NCI-H1048 (cell line): ENCODE data around the gene TNKS1BP1.
"Not testable (repeated sequence)": the region's sequence is repeated elsewhere in the genome, so short reads cannot be mapped to it uniquely, and the experiment has no call there.

Experiments
- DNase-seq: peaks from one replicate; lab custom pipeline; 2025; lab: John Stamatoyannopoulos, UW

TNKS1BP1 gene

DNA sequence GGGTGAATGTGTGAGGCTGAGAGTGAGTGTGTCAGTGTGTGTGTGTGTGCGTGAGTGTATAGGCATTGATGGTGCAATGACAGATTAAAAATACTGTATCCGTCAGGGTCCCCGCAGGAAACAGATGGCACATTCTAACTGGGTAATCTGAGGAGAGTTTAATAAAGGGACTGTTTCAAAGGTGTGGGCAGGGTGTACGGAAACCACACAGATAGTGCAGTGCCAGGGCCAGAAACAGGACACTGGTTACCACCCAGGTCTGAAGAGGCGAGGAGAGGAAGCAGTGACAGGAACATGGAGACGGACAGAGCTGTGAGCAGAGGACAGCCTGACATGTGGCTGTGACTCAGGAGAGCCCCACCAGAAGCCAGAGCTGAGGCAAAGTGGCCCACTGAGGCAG is 29.9 kb upstream of the TNKS1BP1 start:
- no peak for DNase-seq

DNA sequence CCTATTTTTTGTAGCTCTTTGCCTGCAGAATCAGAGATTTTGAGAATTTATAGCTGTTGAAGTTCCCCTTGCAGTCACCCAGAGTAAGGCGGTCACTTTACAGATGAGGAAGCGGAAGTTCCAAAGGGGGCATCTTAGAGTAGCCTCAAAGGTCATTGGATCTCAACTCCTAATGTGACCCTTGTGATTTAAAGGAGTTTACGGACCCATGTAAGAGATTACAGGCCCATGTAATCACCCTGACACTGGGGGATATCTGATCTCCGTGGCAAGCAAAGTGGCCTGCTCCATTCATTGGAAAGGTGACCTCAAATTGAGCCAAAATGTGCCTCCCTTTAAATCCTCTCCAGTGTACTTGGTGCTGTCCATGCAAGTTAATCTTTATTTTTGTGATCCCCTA is 29.1 kb upstream of the TNKS1BP1 start:
- no peak for DNase-seq

DNA sequence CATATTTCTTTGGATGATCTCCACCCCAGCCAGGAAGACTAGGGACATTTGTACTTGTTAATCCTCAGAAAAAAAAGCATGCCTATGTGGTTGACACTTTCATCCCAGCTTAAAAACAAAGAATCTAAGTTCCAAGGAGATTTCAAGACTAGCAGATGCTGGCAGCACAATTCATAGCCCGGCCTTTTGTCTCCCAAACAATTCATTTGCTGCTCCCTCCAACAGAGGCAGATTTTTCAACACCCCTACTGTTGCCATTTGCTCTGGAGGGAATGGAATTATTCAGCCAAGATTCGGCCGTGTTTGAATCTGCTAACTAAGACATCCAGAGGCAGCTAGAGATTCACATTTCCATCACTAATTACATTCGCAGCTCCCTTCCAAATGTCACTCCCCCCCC is 28.7 kb upstream of the TNKS1BP1 start:
- no peak for DNase-seq

DNA sequence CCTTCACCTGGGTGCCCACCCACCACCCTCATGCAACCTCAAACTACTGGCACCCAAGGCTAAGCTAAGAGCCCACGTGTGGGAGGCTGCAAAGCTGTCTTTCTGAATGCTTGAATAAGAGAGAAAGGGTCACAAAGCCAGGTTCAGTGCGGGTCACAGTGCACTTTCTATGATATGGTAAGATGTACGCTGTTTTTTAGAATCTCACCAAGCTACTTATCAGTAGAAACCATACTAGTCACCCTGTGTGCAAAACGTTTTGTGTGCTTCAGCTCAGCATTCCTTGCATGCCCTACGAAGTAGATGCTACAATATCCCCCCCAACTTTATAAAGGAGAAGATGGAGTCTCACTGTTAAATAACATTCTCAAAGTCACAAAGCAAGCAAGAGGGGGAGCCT is 28.3 kb upstream of the TNKS1BP1 start:
- DNase-seq, result no peak

DNA sequence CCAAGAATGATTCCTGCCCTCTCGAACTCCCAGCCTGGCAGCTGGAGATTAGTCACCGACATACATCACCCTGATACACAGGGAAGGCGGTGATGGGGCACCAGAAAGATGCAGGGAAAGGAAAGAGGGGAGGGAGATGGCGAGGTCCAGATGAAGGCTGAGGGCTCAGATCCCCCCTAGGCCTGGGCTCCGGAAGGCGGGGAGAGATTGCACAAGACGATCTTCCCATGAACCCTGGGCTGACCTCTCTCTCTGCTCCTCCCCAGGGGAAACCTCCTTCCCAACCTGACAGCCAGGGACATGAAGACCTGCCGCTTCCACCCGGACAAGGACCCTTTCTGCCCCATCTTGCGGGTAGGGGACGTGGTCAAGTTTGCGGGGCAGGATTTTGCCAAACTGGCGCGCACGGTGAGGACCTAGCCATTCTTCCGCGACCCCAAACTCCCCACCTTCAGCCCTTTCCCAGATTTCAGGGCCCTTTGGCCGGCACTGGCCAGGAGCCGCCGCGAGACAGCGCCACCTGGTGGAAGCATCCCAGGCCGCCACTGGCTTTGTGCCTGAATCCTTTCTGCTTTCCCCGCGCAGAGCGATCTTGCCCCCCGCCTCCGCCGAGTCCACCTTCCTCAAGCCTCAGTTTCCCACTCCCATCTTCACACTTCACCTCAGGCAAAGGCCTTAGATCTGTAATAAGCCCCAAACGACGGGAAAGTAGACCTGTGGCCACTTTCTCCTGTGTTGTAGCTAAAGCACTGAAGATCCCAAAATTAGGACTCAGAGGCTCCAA is 24.9 kb upstream of the TNKS1BP1 start:
- DNase-seq, result no peak

DNA sequence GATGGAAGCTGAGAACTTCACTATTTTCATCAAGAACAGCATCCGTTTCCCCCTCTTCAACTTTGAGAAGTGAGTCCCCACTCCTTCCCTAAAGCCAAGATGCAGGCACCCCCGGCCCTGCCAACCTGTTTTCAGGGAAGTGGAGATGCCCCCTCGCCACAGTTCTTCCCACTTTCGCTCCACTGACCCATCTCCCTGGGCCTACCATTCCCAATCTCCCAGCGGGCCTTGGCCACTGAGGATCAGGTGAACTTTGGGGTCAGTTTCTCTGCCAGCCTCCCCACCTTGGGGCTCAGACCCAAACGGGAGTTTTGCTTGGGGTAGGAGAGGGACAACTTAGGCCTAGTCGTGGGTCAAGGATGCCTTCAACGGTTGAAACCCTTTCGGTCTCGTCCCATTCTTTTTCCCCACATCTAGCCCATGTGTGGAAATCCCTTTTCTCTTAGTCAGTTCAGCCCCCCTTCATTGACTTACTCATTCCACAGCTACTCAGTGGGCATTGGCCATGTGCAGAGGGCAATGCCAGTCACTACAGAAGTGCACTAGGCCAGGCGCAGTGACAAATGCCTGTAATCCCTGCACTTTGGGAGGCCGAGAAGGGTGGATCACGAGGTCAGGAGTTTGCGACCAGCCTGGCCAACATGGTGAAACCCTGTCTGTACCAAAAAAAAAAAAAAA is 24.0 kb upstream of the TNKS1BP1 start:
- DNase-seq, result no peak

DNA sequence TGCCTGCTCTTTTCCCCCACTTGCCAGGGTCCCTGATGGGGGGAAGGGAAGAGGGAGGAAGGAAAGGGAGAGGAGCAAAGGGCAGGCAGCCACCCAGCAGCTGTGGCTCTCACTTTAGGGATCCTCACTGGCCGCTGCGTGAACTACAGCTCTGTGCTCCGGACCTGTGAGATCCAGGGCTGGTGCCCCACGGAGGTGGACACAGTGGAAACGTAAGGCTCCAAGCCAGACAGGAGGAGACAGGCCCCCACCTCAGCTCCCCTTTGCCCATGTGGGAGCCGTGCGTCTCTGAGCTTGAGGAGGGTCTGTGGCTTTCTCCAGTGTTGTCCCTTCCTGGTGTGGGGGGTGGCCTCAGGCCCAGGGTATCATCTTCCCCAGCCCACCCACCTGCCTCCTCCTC is 23.3 kb upstream of the TNKS1BP1 start:
- DNase-seq, result no peak

DNA sequence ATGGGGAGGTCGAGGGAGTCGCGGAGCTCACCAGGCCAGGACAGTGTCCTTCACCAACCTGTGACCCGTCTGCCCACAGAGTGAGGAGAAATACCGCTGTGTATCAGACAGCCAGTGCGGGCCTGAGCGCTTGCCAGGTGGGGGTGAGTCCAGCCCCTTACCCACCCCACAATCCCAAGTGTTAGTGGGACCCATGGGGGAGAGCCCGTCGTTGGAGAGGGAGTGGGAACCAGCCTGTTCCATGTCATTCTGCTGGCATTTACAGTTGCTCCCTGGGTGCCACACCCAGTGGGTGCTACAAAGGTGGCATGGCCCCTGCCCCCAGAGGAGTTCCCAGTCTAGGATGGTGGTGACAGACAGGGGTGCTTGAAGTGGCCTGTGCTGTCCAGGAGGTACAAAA is 22.6 kb upstream of the TNKS1BP1 start:
- DNase-seq, result no peak

DNA sequence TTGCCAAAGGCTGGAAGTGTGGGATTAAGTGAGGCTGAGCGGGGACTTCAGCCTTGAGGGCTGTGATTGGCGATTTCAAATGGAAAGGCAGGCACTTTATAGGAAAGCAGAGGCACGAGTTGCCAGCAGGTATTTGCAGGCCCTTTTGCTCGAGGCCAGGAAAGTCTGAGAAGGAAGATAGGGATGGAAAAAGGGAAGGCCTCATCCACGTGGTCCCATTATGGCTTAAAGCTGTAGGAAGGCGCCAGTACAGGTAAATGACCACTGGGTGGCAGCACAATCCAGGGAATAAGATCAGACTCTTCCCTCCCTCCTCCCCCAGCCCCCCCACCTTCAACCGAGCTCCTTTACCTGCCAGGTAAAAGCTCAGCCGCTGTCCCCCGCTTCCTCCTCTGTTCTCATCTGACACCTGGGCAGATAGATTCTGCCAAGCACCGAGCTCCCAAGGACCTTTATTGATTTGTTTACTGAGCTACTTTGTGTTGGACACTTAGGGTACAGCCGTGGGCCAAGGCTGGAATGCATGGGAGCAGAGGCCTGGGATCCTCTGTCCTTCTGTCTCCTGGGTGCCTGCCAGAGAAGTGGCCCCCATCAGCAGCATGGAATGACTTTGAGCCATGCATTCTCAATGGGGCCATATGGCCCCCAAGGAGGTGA is 20.9 kb upstream of the TNKS1BP1 start:
- DNase-seq, result peak; percentile 49

DNA sequence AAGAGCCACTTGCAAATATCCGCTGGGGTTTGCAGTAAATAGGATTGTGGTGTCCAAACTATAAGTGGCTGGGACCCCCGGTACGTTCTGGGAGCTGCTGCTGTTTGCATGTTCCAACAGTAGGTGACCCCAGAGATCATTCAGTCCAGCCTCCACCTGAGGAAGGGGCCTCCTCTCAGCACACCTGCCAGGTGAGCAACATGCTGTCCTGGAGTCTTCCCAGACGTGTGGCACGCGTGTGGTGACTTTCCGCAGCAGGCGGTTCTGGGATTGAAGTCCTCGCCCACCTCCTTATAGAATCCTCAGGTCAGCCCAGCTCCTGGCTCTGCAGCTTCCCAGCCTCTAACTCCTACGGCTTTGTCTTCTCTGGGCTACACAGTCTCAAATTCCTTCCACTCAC is 20.1 kb upstream of the TNKS1BP1 start:
- DNase-seq, result no peak

DNA sequence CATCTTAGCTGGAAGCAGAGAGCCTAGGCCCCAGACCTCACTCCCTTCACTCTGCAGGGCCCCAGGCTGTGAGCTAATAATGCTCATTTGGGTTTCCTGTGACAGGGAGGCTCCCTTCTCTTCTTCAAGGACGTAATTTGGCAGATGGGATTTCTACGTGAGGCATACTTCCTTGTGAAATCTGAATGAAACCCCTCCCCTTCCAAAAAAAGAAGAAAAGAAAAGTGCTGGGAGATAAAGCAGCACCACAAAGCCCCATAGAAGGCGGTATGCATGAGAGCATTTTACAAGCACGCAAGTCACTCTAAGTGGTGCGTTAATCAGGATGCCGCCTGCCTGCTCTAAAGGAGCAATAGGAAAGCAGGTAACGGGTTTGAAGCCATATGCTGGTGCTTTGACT is 19.1 kb upstream of the TNKS1BP1 start:
- no peak for DNase-seq

DNA sequence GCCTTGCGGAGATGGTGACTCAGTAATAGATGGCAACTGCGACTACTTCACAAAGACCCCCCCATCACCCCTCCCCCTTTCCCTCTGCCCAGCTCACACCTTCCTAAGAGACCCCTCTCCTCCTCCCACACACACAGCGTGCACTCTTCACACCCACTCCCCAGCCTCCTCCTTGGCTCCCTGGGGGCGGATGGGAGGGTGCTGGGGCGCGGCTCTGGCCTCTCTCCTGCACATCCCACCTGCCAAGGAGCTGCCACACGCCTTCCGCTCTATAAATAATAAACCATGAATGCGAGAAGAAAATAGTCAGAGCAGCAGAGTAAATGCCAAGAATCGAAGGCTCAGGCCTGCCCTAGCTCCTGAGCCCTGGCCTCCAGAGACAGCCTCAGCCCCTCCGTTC is 17.9 kb upstream of the TNKS1BP1 start:
- DNase-seq, result no peak

DNA sequence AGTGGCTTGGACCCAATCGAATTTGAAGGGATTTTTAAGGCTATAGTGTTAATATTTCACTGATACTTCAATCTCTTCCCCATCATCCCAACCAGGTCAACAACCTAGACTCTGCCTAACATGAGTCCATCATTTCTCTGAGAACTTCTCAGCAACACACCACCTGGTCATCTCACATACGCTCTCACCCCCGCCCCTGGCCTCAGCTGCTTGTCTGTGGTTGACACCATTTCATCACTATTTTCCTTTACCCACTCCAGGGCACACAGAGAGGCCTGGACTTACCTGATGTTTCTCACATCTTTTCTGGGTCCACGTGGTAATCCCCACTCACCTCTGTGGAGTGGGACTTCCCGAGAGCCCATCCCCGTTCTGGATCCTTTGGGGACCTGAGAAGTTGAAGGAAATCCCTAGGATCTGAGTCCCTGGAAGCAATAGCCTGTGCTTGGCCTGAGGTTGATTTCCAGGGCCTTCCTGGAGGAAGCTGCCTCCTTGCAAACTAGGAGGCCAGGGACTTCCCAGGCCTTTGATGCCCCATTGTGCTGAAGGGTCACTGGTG is 16.6 kb upstream of the TNKS1BP1 start:
- no peak for DNase-seq

DNA sequence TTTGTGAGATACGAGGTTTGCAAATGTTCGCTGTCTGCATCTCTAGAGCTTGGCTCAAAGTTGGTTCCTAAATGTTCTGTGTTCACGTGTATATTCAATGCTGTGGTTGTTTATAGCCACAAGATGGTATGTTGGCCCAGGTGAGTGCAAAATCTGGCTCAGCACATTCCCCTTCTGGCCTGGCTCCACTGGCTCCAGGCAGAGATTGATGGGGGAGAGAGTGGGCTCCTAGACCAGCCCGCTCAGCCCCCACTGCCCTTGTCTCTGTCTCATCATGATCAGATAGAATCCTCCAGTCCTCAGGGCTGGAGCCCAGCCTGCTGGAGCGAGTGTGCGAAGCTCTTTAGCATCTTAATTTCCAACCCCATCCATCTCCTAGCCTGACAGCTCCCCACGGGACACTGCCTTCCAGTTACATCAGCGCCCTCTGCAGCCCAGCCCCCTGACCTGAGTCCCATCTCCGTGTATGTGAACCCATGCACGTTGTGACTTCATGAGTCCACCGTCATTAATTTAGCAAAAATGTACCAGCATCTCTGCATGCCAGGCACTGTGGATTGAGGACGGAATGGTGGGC is 15.4 kb upstream of the TNKS1BP1 start:
- no peak for DNase-seq

DNA sequence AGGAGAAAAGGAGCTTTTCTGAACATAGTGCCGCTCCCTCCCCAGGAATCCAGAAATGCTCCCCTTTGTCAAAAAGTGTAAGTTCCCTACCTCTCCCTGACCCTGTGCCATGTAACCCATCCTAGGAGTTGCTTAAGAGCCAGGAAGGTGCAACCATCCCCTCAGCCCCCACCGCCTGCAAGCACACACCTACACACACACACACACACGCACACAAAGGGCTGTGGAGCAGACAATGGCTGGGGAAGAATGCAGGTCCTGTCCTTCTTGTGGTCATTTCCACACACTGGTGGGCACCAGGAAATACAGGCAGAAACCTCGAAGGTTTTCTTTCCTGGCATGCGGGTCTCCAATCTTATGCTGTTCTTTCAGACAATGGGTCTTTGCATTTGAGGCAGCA is 14.6 kb upstream of the TNKS1BP1 start:
- DNase-seq, result no peak

DNA sequence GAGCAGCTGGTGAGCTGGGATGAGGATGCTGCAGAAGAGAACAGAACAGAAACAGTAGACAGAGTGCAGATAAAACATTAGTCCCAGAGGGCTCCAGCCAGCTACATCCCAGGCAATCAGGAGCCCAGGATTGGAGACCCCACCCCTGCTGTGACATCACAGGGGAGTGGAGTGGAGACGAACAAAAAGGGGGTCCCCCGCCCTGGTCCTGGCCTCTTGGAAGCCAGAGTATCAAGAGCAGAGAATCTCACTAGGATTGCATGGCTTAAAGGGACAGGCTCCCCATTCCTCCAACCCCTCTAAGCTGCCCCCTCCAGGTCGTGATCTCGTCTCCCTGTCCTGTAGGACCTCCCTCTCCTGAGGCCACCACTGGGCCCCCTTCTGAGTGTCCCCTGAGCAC is 13.4 kb upstream of the TNKS1BP1 start, which contains the start of gene P2RX3:
Gene P2RX3 (plus strand): TSS at position 211 of the 400 bp plus-strand sequence. CDS start 199 bp downstream, outside the sequence.
- no peak for DNase-seq

DNA sequence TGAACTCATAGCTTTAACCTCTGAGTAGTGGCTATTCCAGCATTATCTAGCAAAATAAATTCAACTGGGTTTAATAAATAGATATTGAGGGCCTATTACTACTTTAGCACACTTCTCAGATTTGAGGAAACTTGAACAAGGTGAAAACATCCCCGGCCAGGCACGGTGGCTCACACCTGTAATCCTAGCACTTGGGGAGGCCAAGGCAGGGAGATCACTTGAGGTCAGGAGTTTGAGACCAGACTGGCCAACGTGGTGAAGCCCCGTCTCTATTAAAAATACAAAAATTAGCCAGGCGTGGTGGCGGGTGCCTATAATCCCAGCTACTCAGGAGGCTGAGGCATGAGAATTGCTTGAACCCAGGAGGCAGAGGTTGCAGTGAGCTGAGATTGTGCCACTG is 12.1 kb upstream of the TNKS1BP1 start:
- not testable (repeated sequence) for DNase-seq

DNA sequence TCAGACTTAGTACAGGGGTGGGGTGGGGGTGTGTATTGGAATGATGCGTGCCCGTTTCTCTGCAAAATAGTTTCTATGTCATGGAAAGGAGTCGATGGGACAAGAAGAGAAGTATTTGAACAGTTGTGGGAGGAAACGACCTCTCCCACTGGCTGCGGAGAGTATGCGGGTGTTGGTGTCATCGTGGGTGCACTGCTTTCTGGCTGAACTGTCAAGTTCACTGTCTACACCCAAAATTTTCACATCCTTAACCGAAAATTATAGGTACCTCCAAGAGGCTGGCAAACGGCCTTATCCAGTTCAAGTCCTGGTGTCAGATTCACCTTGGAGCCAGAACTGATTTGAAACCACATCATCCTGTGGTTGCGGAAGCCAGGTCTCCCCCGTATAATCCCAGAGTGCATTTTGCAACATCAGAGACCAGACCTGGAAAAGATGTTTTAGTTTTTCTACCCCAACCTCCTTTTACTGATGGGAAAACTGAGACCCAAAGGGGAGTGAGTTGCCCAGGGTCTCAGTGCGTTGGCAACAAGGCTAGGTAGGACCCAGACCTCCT is 11.4 kb upstream of the TNKS1BP1 start:
- no peak for DNase-seq

DNA sequence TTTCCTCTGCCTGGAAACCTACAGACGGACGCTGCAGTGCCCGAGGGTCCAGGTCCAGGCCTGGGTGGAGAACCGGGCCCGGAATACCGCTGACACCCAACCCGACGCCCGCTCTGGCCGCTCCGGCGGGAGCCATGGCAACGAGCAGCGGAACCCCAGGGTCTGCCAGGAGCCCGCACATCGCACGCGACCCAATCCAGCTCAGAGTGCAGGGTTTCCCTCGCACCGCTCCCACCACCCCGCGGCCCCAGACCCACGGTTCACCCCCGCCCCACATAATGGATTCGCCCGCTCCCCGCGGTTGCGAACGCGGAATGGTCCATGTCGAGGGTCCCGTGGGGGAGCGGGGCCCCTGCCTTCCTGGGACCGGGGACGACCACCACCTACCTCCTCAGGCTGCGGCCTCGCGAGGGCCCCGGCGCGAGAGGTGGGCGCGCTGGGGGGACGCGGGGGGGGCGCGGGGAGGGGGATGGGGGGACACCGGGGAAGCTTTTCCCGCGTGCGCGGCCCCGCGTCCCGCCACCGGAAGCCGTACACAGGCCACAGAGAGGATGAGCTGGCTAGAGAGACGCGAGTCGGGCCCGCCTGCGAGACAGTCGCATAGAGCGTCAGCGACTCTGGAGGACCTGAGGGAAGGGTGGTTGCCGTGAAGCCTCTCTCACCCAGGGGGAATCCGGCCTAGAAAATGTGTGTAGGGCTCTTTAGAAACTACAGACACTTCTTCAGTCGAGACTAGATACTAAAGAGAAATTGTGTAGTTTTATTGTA is 10.8 kb upstream of the TNKS1BP1 start, which contains the start of gene SSRP1:
Gene SSRP1 (minus strand): TSS at position 550 of the 768 bp plus-strand sequence. CDS start 771 bp downstream, outside the sequence.
- DNase-seq, result peak; percentile 63

DNA sequence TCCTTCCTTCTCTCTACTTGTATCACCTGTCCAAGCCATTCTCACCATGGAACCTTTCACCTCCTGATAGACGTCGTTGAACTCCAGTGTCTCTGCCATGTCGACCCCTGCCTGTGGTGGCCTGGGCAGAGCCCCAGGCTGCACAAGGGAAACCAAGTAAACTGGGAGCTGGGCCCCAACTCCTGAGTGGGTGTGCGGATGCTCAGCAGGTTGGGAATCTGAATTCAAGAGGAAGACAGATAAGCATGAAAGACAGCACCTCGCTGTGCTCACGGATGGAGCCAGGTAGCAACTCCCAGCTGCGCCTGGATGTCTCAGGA is 10.2 kb upstream of the TNKS1BP1 start:
- no peak for DNase-seq

DNA sequence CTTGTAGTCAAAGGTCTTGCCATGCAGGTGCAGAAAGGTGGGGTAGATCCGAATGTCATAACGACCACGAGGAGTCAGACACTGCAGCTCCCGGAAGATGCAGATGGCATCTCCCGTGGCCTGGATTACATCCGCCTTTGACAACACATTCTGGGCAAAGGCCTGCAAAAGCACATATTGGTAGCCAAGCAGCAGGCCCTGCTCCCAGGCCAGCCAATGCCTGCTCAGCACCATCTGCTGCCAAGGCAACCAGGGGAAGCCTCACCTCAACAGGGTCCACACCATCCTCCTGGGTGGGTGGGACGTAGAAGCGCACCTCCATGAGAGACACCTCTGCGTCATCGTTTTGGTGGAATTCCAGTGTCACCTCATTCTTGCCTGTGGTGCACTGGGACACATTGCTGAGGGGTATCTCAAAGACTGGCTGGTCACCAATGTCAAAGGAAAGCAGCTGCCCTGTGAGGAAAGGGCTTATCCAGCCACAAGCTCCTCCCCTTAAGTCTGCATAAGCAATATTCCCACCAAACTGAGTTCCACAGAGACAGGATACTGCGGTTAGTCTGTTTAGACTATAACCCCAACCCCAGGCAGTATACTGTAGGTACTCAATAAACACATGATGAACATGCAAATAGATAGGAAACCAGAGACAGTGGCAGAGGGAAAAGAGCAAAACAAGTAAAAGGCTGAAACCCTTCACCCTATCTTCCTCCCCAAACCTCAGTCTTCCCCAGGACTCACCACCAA is 8.1 kb upstream of the TNKS1BP1 start:
- DNase-seq, result no peak
